SK-N-SH treated with all-trans-retinoic acid at 6 μM for 48 hours (cell line): ENCODE measurements around the gene GRIA1.

Experiments
- ATAC-seq: fragments of 200-7000 bp; cut with Tn5 transposase; 3 replicates; pipeline ENCODE4 v1.9.1; 2020; ENCODE audit warnings: mild to moderate bottlenecking, moderate library complexity
- ARNTL ChIP-seq: fragments of 450-650 bp; formaldehyde crosslinking; IDR thresholded peaks from 2 replicates; pipeline ENCODE4 v1.5.0; 2020; ENCODE audit warnings: low read depth, mild to moderate bottlenecking, moderate library complexity, borderline replicate concordance
- BACH2 ChIP-seq: fragments of 250-450 bp; sonication (Bioruptor Pico); IDR thresholded peaks from 2 replicates; pipeline ENCODE4 v1.9.0; 2021; ENCODE audit warnings: mild to moderate bottlenecking, borderline replicate concordance
- CSDC2 ChIP-seq: fragments of 250-450 bp; sonication (Bioruptor Pico); IDR thresholded peaks from 2 replicates; pipeline ENCODE4 v1.5.0; 2020; ENCODE audit warnings: mild to moderate bottlenecking, moderate library complexity
- ESRRG ChIP-seq: fragments of 250-450 bp; sonication (Bioruptor Pico); IDR thresholded peaks from 2 replicates; pipeline ENCODE4 v1.6.1; 2021; ENCODE audit warnings: mild to moderate bottlenecking
- GLIS3 ChIP-seq: fragments of 250-450 bp; sonication (Bioruptor Pico); IDR thresholded peaks from 2 replicates; pipeline ENCODE4 v1.5.0; 2020; ENCODE audit warnings: mild to moderate bottlenecking, moderate library complexity
- ISL1 ChIP-seq: fragments of 250-450 bp; sonication (Bioruptor Pico); IDR thresholded peaks from 2 replicates; pipeline ENCODE4 v2.1.2; 2022; ENCODE audit warnings: mild to moderate bottlenecking, moderate library complexity
- PPARA ChIP-seq: fragments of 250-450 bp; sonication (Bioruptor Pico); IDR thresholded peaks from 2 replicates; pipeline ENCODE4 v1.5.0; 2020; ENCODE audit warnings: mild to moderate bottlenecking, borderline replicate concordance
- RARB ChIP-seq: fragments of 250-450 bp; sonication (Bioruptor Pico); IDR thresholded peaks from 2 replicates; pipeline ENCODE4 v1.8.0; 2021; ENCODE audit warnings: mild to moderate bottlenecking, moderate library complexity
- SNAI2 ChIP-seq: fragments of 250-450 bp; sonication (Bioruptor Pico); IDR thresholded peaks from 2 replicates; pipeline ENCODE4 v1.5.0; 2020; ENCODE audit warnings: mild to moderate bottlenecking, moderate library complexity
- TCF4 ChIP-seq: fragments of 250-450 bp; sonication (Bioruptor Pico); IDR thresholded peaks from 2 replicates; pipeline ENCODE4 v1.8.0; 2021; ENCODE audit warnings: mild to moderate bottlenecking, moderate library complexity, borderline replicate concordance
- ZC3H10 ChIP-seq: fragments of 250-450 bp; sonication (Bioruptor Pico); IDR thresholded peaks from 2 replicates; pipeline ENCODE4 v1.5.1; 2021; ENCODE audit warnings: mild to moderate bottlenecking, moderate library complexity
- ZFP3 ChIP-seq: fragments of 250-450 bp; sonication (Bioruptor Pico); IDR thresholded peaks from 2 replicates; pipeline ENCODE4 v1.5.0; 2020; ENCODE audit warnings: mild to moderate bottlenecking, moderate library complexity
- ZFP30 ChIP-seq: fragments of 450-650 bp; formaldehyde crosslinking; IDR thresholded peaks from 2 replicates; pipeline ENCODE4 v1.5.0; 2022; ENCODE audit warnings: mild to moderate bottlenecking, moderate library complexity
- ZNF565 ChIP-seq: fragments of 450-650 bp; formaldehyde crosslinking; conservative IDR thresholded peaks from 2 replicates; pipeline ENCODE4 v1.5.0; 2020; ENCODE audit warnings: low read depth, mild to moderate bottlenecking, moderate library complexity
- ZNF70 ChIP-seq: fragments of 450-650 bp; formaldehyde crosslinking; IDR thresholded peaks from 2 replicates; pipeline ENCODE4 v1.5.0; 2020; ENCODE audit warnings: mild to moderate bottlenecking, moderate library complexity
- ZNF8 ChIP-seq: fragments of 450-650 bp; formaldehyde crosslinking; IDR thresholded peaks from 2 replicates; pipeline ENCODE4 v1.5.0; 2020; ENCODE audit warnings: mild to moderate bottlenecking, moderate library complexity
- TF ChIP-seq, protein P1 (sequence below): fragments of 250-450 bp; sonication (Bioruptor Pico); IDR thresholded peaks from 2 replicates; pipeline ENCODE4 v1.5.1; 2021; ENCODE audit warnings: mild to moderate bottlenecking, moderate library complexity
- TF ChIP-seq, protein P2 (sequence below): fragments of 250-450 bp; sonication (Bioruptor Pico); IDR thresholded peaks from 2 replicates; pipeline ENCODE4 v1.5.0; 2020; ENCODE audit warnings: mild to moderate bottlenecking, moderate library complexity
- TF ChIP-seq, protein P3 (sequence below): fragments of 250-450 bp; sonication (Bioruptor Pico); IDR thresholded peaks from 2 replicates; pipeline ENCODE4 v1.8.0; 2020; ENCODE audit warnings: mild to moderate bottlenecking, moderate library complexity, borderline replicate concordance
- TF ChIP-seq, protein P4 (sequence below): fragments of 250-450 bp; sonication (Bioruptor Pico); IDR thresholded peaks from 2 replicates; pipeline ENCODE4 v1.8.0; 2021; ENCODE audit warnings: low read depth, mild to moderate bottlenecking, moderate library complexity, borderline replicate concordance
- TF ChIP-seq, protein P5 (sequence below): fragments of 250-450 bp; sonication (Bioruptor Pico); IDR thresholded peaks from 2 replicates; pipeline ENCODE4 v1.5.1; 2020; ENCODE audit warnings: low read depth, mild to moderate bottlenecking, moderate library complexity

GRIA1 gene

DNA sequence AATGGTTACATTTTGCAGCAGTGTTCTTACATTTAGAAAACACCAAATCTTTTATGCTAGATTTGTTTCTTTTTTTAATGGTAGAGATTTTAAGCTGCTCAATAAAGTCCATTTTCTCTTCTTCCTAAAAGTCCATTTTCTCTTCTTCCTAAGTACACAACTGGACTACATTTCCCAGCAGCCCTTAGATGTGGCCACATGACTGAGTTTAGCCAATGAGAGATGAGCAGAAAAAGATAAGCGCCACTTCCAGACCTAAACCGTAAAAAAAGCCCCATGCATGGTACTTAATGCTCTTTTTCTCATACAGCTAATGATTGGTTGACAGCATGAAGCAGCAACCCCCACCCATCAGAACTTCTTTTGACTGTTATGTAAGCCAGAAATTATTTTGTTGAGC, 341.5 kb downstream of the GRIA1 start:
- no peak for TF ChIP-seq PPARA (CRISPR knock-in tag)
- TF ChIP-seq, protein P1, sequence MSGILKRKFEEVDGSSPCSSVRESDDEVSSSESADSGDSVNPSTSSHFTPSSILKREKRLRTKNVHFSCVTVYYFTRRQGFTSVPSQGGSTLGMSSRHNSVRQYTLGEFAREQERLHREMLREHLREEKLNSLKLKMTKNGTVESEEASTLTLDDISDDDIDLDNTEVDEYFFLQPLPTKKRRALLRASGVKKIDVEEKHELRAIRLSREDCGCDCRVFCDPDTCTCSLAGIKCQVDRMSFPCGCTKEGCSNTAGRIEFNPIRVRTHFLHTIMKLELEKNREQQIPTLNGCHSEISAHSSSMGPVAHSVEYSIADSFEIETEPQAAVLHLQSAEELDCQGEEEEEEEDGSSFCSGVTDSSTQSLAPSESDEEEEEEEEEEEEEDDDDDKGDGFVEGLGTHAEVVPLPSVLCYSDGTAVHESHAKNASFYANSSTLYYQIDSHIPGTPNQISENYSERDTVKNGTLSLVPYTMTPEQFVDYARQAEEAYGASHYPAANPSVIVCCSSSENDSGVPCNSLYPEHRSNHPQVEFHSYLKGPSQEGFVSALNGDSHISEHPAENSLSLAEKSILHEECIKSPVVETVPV: no peak
- TF ChIP-seq, protein P2, sequence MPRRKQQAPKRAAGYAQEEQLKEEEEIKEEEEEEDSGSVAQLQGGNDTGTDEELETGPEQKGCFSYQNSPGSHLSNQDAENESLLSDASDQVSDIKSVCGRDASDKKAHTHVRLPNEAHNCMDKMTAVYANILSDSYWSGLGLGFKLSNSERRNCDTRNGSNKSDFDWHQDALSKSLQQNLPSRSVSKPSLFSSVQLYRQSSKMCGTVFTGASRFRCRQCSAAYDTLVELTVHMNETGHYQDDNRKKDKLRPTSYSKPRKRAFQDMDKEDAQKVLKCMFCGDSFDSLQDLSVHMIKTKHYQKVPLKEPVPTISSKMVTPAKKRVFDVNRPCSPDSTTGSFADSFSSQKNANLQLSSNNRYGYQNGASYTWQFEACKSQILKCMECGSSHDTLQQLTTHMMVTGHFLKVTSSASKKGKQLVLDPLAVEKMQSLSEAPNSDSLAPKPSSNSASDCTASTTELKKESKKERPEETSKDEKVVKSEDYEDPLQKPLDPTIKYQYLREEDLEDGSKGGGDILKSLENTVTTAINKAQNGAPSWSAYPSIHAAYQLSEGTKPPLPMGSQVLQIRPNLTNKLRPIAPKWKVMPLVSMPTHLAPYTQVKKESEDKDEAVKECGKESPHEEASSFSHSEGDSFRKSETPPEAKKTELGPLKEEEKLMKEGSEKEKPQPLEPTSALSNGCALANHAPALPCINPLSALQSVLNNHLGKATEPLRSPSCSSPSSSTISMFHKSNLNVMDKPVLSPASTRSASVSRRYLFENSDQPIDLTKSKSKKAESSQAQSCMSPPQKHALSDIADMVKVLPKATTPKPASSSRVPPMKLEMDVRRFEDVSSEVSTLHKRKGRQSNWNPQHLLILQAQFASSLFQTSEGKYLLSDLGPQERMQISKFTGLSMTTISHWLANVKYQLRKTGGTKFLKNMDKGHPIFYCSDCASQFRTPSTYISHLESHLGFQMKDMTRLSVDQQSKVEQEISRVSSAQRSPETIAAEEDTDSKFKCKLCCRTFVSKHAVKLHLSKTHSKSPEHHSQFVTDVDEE (CRISPR knock-in tag): no peak
- ATAC-seq: peak; percentile 94

DNA sequence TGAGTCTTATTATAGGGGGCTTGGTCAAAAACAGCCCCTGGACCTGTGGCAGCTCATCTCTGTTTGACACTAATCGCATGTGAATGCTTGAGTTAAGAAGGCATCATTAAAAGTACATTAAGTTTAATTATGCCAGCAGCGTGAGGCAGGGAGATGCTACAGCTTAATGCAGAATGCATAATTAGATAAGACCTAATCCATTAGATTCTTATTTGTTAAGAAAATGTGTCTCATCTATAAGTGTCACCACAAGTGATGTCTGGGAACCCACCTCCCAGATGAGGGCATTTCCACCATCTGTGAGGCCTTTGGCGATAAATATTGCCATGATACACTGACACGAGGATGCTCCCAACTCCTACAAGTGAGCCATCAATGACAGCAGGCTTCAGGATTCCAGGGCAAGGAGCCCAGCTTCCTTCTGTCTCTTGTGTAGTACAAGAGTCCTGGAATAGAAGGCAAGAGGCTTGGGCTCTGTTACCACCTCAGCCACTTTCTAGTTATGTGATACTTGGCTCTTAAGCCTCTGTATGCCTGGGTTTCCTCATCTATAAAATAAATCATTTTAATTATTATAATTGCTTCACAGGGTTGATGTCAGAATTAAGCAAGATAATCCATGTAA, 345.5 kb downstream of the GRIA1 start:
- no peak for TF ChIP-seq PPARA (CRISPR knock-in tag)
- TF ChIP-seq, protein P3, sequence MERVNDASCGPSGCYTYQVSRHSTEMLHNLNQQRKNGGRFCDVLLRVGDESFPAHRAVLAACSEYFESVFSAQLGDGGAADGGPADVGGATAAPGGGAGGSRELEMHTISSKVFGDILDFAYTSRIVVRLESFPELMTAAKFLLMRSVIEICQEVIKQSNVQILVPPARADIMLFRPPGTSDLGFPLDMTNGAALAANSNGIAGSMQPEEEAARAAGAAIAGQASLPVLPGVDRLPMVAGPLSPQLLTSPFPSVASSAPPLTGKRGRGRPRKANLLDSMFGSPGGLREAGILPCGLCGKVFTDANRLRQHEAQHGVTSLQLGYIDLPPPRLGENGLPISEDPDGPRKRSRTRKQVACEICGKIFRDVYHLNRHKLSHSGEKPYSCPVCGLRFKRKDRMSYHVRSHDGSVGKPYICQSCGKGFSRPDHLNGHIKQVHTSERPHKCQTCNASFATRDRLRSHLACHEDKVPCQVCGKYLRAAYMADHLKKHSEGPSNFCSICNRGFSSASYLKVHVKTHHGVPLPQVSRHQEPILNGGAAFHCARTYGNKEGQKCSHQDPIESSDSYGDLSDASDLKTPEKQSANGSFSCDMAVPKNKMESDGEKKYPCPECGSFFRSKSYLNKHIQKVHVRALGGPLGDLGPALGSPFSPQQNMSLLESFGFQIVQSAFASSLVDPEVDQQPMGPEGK: no peak
- no peak for TF ChIP-seq SNAI2 (CRISPR knock-in tag)
- TF ChIP-seq, protein P1: no peak
- no peak for TF ChIP-seq ARNTL
- no peak for TF ChIP-seq ZFP30 (CRISPR knock-in tag)
- TF ChIP-seq RARB (CRISPR knock-in tag): no peak
- TF ChIP-seq, protein P4, sequence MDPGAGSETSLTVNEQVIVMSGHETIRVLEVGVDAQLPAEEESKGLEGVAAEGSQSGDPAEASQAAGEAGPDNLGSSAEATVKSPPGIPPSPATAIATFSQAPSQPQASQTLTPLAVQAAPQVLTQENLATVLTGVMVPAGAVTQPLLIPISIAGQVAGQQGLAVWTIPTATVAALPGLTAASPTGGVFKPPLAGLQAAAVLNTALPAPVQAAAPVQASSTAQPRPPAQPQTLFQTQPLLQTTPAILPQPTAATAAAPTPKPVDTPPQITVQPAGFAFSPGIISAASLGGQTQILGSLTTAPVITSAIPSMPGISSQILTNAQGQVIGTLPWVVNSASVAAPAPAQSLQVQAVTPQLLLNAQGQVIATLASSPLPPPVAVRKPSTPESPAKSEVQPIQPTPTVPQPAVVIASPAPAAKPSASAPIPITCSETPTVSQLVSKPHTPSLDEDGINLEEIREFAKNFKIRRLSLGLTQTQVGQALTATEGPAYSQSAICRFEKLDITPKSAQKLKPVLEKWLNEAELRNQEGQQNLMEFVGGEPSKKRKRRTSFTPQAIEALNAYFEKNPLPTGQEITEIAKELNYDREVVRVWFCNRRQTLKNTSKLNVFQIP: no peak
- TF ChIP-seq CSDC2 (CRISPR knock-in tag): no peak
- TF ChIP-seq TCF4: no peak
- no peak for TF ChIP-seq ZC3H10
- no peak for TF ChIP-seq ISL1 (CRISPR knock-in tag)
- no peak for TF ChIP-seq BACH2
- TF ChIP-seq, protein P5, sequence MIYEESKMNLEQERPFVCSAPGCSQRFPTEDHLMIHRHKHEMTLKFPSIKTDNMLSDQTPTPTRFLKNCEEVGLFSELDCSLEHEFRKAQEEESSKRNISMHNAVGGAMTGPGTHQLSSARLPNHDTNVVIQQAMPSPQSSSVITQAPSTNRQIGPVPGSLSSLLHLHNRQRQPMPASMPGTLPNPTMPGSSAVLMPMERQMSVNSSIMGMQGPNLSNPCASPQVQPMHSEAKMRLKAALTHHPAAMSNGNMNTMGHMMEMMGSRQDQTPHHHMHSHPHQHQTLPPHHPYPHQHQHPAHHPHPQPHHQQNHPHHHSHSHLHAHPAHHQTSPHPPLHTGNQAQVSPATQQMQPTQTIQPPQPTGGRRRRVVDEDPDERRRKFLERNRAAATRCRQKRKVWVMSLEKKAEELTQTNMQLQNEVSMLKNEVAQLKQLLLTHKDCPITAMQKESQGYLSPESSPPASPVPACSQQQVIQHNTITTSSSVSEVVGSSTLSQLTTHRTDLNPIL (CRISPR knock-in tag): no peak
- TF ChIP-seq ESRRG (CRISPR knock-in tag): no peak
- no peak for TF ChIP-seq ZNF8
- TF ChIP-seq GLIS3 (CRISPR knock-in tag): no peak
- no peak for TF ChIP-seq ZNF70 (CRISPR knock-in tag)
- TF ChIP-seq ZNF565 (CRISPR knock-in tag): no peak
- no peak for TF ChIP-seq ZFP3
- ATAC-seq: peak; percentile 49; the same call in 1 of the 3 replicates

DNA sequence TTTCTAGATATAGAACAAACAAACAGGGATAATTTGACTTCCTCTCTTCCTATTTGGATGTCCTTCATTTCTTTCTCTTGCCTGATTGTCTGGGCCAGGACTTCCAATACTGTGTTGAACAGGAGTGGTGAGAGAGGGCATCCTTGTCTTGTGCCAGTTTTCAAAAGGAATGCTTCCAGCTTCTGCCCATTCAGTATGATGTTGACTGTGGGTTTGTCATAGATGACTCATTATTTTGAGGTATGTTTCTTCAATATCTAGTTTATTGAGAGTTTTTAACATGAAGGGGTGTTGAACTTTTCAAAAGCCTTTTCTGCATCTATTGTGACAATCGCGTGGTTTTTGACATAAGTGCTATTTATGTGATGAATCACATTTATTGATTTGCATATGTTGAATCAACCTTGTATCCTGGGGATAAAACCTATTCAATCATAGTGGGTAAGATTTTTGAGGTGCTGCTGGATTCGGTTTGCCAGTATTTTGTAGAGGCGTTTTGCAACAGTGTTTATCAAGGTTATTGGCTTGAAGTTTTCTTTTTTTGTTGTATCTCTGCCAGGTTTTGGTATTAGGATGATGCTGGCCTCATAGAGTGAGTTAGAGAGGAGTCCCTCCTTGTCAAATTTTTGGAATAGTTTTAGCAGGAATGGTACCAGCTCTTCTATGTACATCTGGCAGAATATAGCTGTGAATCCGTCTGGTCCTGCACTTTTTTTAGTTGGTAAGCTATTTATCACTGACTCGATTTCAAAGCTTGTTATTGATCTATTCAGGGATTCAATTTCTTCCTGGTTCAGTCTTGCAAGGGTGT, 359.0 kb downstream of the GRIA1 start:
- ATAC-seq: peak; percentile 81
